HG03520 (cell line): ENCODE results near the gene TRIM9.

Experiments used
- ATAC-seq: cut with Tn5 transposase; IDR thresholded peaks from one replicate; pipeline ENCODE4 v1.9.1; 2021; ENCODE audit warnings: mild to moderate bottlenecking, moderate library complexity; ENCODE audit not compliant: unreplicated experiment

Gene TRIM9

GRCh38 chr14:51094901-51095853 lies at the start of gene TRIM9:
TRIM9 (minus strand) TSS chr14:51095105; CDS start chr14:51094939, 166 bp downstream.
- ATAC-seq = peak; percentile 96

- ATAC-seq = no peak
These were observed 46.0 kb upstream of the TRIM9 start for GRCh38 chr14:51140856-51141255.

- ATAC-seq = no peak
These were observed 45.4 kb upstream of the TRIM9 start for GRCh38 chr14:51140338-51140737.

- no peak for ATAC-seq
These were observed 44.3 kb upstream of the TRIM9 start for GRCh38 chr14:51139121-51139681.

- no peak for ATAC-seq
These were observed 43.6 kb upstream of the TRIM9 start for GRCh38 chr14:51138404-51139103.

GRCh38 chr14:51131516-51131915 lies 36.6 kb upstream of the TRIM9 start:
- no peak for ATAC-seq

- no peak for ATAC-seq
These were observed 34.2 kb upstream of the TRIM9 start for GRCh38 chr14:51129130-51129529.

- no peak for ATAC-seq
These were observed 29.1 kb upstream of the TRIM9 start for GRCh38 chr14:51124029-51124428.

- ATAC-seq = no peak
These were observed 26.2 kb upstream of the TRIM9 start for GRCh38 chr14:51121096-51121495.

GRCh38 chr14:51119411-51120051 lies 24.6 kb upstream of the TRIM9 start:
- ATAC-seq = no peak

GRCh38 chr14:51118993-51119392 lies 24.1 kb upstream of the TRIM9 start:
- no peak for ATAC-seq

- ATAC-seq = no peak
These were observed 22.7 kb upstream of the TRIM9 start for GRCh38 chr14:51117593-51117992.

GRCh38 chr14:51116682-51117081 lies 21.8 kb upstream of the TRIM9 start:
- no peak for ATAC-seq

GRCh38 chr14:51109651-51110050 lies 14.7 kb upstream of the TRIM9 start:
- no peak for ATAC-seq

- ATAC-seq = no peak
These were observed 12.9 kb upstream of the TRIM9 start for GRCh38 chr14:51107801-51108200.

GRCh38 chr14:51104467-51104866 lies 9.6 kb upstream of the TRIM9 start:
- ATAC-seq = no peak

- no peak for ATAC-seq
These were observed 2.4 kb upstream of the TRIM9 start for GRCh38 chr14:51097287-51097686.

GRCh38 chr14:51096870-51097269 lies 2.0 kb upstream of the TRIM9 start:
- no peak for ATAC-seq

- ATAC-seq = no peak
These were observed 1.2 kb upstream of the TRIM9 start for GRCh38 chr14:51095854-51096823.

GRCh38 chr14:51094282-51094821 lies 553 bp downstream of the TRIM9 start:
- no peak for ATAC-seq
